ENCODE results near the gene LIPG. TPM values are rescaled to one million over a fixed set of nuclear protein-coding genes. Genes with fewer than 3 reads are reported as not detected.

The LIPG gene
- total RNA-seq, 1 experiment from 2014 or later, result 44.0 TPM

DNA sequence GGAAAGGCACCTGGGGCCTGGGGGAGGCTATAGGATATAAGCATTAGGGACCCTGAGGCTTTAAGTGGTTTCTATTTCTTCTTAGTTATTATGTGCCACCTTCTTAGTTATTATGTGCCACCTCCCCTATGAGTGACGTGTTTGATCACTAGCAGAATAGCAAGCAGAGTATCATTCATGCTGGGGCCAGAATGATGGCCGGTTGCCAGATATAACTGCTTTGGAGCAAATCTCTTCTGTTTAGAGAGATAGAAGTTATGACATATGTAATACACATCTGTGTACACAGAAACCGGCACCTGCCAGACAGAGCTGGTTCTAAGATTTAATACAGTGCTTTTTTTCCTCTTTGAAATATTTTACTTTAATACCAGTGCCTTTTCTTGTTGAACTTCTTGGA lies 29.4 kb downstream of the LIPG start:
- H3K4me3 Mint-ChIP-seq (ENCODE audit: low read depth, unreplicated experiment), result no peak overlapping the region
- CTCF ChIA-PET, result no interaction called here
- TF ChIP-seq, protein P1, sequence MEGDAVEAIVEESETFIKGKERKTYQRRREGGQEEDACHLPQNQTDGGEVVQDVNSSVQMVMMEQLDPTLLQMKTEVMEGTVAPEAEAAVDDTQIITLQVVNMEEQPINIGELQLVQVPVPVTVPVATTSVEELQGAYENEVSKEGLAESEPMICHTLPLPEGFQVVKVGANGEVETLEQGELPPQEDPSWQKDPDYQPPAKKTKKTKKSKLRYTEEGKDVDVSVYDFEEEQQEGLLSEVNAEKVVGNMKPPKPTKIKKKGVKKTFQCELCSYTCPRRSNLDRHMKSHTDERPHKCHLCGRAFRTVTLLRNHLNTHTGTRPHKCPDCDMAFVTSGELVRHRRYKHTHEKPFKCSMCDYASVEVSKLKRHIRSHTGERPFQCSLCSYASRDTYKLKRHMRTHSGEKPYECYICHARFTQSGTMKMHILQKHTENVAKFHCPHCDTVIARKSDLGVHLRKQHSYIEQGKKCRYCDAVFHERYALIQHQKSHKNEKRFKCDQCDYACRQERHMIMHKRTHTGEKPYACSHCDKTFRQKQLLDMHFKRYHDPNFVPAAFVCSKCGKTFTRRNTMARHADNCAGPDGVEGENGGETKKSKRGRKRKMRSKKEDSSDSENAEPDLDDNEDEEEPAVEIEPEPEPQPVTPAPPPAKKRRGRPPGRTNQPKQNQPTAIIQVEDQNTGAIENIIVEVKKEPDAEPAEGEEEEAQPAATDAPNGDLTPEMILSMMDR (IDR thresholded peaks at IDR 0.05; ENCODE audit: unreplicated experiment), result no peak
- H3K4me1 Mint-ChIP-seq (ENCODE audit: low read depth, unreplicated experiment), result peaks cover 14% of the 10 kb centered on the region
- peaks cover 31% of the 10 kb centered on the region for H3K36me3 Mint-ChIP-seq (ENCODE audit: insufficient read depth, unreplicated experiment)
- BruUV-seq (replicated peaks), result no TSS peak
- H3K27ac Mint-ChIP-seq (ENCODE audit: unreplicated experiment), result no peak overlapping the region
- intact Hi-C loops (cut with micrococcal nuclease; ENCODE audit: unreplicated experiment), result loop anchor here (10.0 kb wide), 1 partner anchor 134 kb away; no protein-coding TSS in a partner anchor
- no peak for DNase-seq
- H3K27me3 Mint-ChIP-seq (ENCODE audit: unreplicated experiment), result no peaks in the 10 kb centered on the region
- H3K9me3 Mint-ChIP-seq (ENCODE audit: low read depth, unreplicated experiment), result no peaks in the 10 kb centered on the region

DNA sequence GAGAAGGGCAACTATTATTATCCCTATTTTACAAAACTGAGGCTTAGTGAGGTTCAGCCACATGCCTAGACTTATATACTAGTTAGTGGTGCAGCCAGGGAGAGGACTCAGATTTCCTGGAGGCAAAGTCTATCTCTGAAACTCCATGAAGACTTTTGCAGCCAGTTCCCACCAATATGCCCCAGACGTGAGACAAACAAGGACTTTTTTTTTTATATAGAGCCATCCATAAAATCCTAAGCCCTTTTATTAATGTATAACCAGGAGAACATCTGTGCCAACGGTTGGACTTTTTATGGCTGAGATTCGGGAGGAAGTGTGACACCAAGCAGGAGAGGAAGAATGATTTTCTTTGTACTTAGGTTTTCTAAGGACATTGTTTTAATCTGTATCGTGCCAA lies 29.9 kb downstream of the LIPG start:
- no peak for DNase-seq
- CTCF ChIA-PET, result no interaction called here
- H3K4me1 Mint-ChIP-seq (ENCODE audit: low read depth, unreplicated experiment), result peaks cover 14% of the 10 kb centered on the region
- TF ChIP-seq, protein P1 (IDR thresholded peaks at IDR 0.05; ENCODE audit: unreplicated experiment), result no peak
- intact Hi-C loops (cut with micrococcal nuclease; ENCODE audit: unreplicated experiment), result loop anchor here (10.0 kb wide), 1 partner anchor 133 kb away; no protein-coding TSS in a partner anchor
- no peaks in the 10 kb centered on the region for H3K27me3 Mint-ChIP-seq (ENCODE audit: unreplicated experiment)
- peaks cover 31% of the 10 kb centered on the region for H3K36me3 Mint-ChIP-seq (ENCODE audit: insufficient read depth, unreplicated experiment)
- no peak overlapping the region for H3K4me3 Mint-ChIP-seq (ENCODE audit: low read depth, unreplicated experiment)
- H3K27ac Mint-ChIP-seq (ENCODE audit: unreplicated experiment), result no peak overlapping the region
- BruUV-seq (replicated peaks), result no TSS peak
- H3K9me3 Mint-ChIP-seq (ENCODE audit: low read depth, unreplicated experiment), result no peaks in the 10 kb centered on the region

DNA sequence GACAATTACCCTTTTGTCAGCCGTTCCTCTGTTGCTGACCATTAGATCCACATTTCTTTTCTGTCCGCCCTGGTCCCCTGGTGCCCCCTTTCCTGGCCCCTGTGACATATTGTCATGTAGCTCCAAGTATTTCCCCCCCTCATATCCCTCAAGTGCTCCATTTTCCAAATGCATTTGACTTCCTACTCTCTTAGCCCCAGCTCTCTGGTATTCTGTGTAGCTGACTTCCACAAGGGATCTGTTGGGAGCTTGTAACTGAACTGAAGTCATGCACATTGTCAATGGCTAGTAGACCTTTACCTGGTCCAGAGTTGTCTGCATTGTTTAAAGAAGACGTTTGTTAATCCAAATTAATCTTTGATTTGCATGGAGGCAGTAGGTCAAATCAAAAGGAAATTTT lies 34.8 kb downstream of the LIPG start:
- no TSS peak for BruUV-seq (replicated peaks)
- peaks cover 5% of the 10 kb centered on the region for H3K4me1 Mint-ChIP-seq (ENCODE audit: low read depth, unreplicated experiment)
- no peak for DNase-seq
- H3K27me3 Mint-ChIP-seq (ENCODE audit: unreplicated experiment), result no peaks in the 10 kb centered on the region
- CTCF ChIA-PET, result no interaction called here
- H3K36me3 Mint-ChIP-seq (ENCODE audit: insufficient read depth, unreplicated experiment), result peaks cover 9% of the 10 kb centered on the region
- H3K4me3 Mint-ChIP-seq (ENCODE audit: low read depth, unreplicated experiment), result no peak overlapping the region
- no peak overlapping the region for H3K27ac Mint-ChIP-seq (ENCODE audit: unreplicated experiment)
- intact Hi-C loops (cut with micrococcal nuclease; ENCODE audit: unreplicated experiment), result loop anchor here (10.0 kb wide), 1 partner anchor 128 kb away; no protein-coding TSS in a partner anchor
- TF ChIP-seq, protein P1 (IDR thresholded peaks at IDR 0.05; ENCODE audit: unreplicated experiment), result no peak
- H3K9me3 Mint-ChIP-seq (ENCODE audit: low read depth, unreplicated experiment), result peaks cover 4% of the 10 kb centered on the region

DNA sequence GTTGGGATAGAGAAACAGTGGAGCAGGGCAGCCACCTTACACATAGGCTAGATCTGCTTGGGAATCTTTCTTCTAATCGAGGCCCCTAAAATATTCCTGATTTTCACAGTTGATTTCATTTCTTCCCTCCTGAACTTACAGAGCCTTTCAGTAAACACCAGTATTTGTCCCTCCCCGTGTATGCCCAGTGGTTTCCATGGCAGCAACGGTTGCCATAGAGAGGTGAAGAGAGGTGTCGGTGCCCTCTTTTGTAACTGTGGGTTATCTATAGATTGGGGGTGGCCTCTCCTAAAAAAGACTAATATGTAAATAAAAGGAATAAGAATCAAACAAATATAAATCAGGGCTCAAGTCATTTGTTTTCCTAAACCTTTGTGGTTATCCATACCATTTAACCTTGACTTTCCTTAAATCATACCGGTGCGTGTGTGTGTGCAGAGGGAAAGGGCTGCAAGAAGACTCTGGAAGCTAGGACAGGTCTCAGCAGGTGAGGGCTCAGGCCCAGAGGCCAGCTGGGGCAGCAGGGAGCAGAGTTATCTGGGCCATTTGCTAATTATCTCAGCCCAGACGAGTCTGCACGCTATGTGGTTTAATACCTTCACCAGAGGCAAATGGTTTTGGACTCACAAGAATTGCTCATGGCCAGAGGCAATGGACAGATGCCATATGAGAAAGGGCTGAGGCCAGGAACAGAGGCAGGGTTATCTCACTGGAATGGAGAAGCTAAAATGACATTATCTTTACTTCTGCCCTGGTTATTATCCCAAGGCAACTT lies 35.5 kb downstream of the LIPG start:
- no peak for DNase-seq
- peaks cover 4% of the 10 kb centered on the region for H3K9me3 Mint-ChIP-seq (ENCODE audit: low read depth, unreplicated experiment)
- H3K27me3 Mint-ChIP-seq (ENCODE audit: unreplicated experiment), result no peaks in the 10 kb centered on the region
- intact Hi-C loops (cut with micrococcal nuclease; ENCODE audit: unreplicated experiment), result loop anchor here (10.0 kb wide), 1 partner anchor 127 kb away; no protein-coding TSS in a partner anchor
- TF ChIP-seq, protein P1 (IDR thresholded peaks at IDR 0.05; ENCODE audit: unreplicated experiment), result no peak
- no peak overlapping the region for H3K4me3 Mint-ChIP-seq (ENCODE audit: low read depth, unreplicated experiment)
- CTCF ChIA-PET, result no interaction called here
- H3K36me3 Mint-ChIP-seq (ENCODE audit: insufficient read depth, unreplicated experiment), result peaks cover 9% of the 10 kb centered on the region
- H3K4me1 Mint-ChIP-seq (ENCODE audit: low read depth, unreplicated experiment), result no peaks in the 10 kb centered on the region
- no TSS peak for BruUV-seq (replicated peaks)
- H3K27ac Mint-ChIP-seq (ENCODE audit: unreplicated experiment), result no peak overlapping the region
